ENCODE results near the gene GALT. TPM values are rescaled to one million over a fixed set of nuclear protein-coding genes. Genes with fewer than 3 reads are reported as not detected.

The GALT gene
- total RNA-seq, 1 donor from 2014 or later: 32.1 TPM

- peaks cover 19% of the 10 kb centered on the region for H3K4me1 Mint-ChIP-seq
- H3K36me3 ChIP-seq: no peaks in the 10 kb centered on the region
- peaks cover 66% of the 10 kb centered on the region for H3K4me1 ChIP-seq
- peaks cover 50% of the 10 kb centered on the region for H3K27me3 Mint-ChIP-seq (ENCODE audit: insufficient read depth, low read depth)
- no peaks in the 10 kb centered on the region for H3K79me2 ChIP-seq (ENCODE audit: low read depth)
- peak; percentile 48 for TF ChIP-seq EZH2 (IDR thresholded peaks at IDR 0.05)
- TF ChIP-seq EZH2phosphoT487 (IDR thresholded peaks at IDR 0.05): no peak
- TF ChIP-seq CTCF (IDR thresholded peaks at IDR 0.05): peak; percentile 11
- H3K27me3 ChIP-seq: peaks cover 70% of the 10 kb centered on the region
- H3K9me3 Mint-ChIP-seq: peaks cover 2% of the 10 kb centered on the region
- no peaks in the 10 kb centered on the region for H3K36me3 Mint-ChIP-seq
- H3K9ac ChIP-seq: no peak within 1 kb of the TSS
- peak within 1 kb of the TSS; percentile 84 for H3K4me3 Mint-ChIP-seq
- H3K4me2 ChIP-seq: peak within 1 kb of the TSS; percentile 97
- peak within 1 kb of the TSS; percentile 66 for H3K4me3 ChIP-seq
- no peak within 1 kb of the TSS for H3K27ac ChIP-seq
- no peaks in the 10 kb centered on the region for H4K20me1 ChIP-seq (ENCODE audit: low read depth)
- no peaks in the 10 kb centered on the region for H3K9me3 ChIP-seq (ENCODE audit: low read depth)
- H3K27ac Mint-ChIP-seq: no peak within 1 kb of the TSS
- H3F3A ChIP-seq (ENCODE audit: low read depth): peaks cover 45% of the 10 kb centered on the region
- H2AFZ ChIP-seq (replicated peaks): peak within 1 kb of the TSS; percentile 75
- peak; percentile 80 for DNase-seq (ENCODE audit: low spot score)
Observed at GRCh38 chr9:34628656-34629490, 17.6 kb upstream of the GALT start, which contains the start of gene ARID3C. Gene ARID3C (minus strand): TSS chr9:34629066. CDS start chr9:34628014, 1,052 bp downstream.

- H3K4me1 ChIP-seq: peaks cover 60% of the 10 kb centered on the region
- no peaks in the 10 kb centered on the region for H3K36me3 Mint-ChIP-seq
- no peak for DNase-seq (ENCODE audit: low spot score)
Observed at GRCh38 chr9:34629491-34629808, 17.0 kb upstream of the GALT start.

GRCh38 chr9:34630402-34631154 lies 15.9 kb upstream of the GALT start:
- no peak overlapping the region for H3K4me3 ChIP-seq
- peak overlapping the region; percentile 84 for H3K4me3 Mint-ChIP-seq
- no peak overlapping the region for H3K27ac Mint-ChIP-seq

More at GRCh38 chr9:34629491-34629808, 17.0 kb upstream of the GALT start:
- no peak overlapping the region for H3K27ac Mint-ChIP-seq
- H3K9ac ChIP-seq: no peak overlapping the region
- no peak overlapping the region for H2AFZ ChIP-seq (replicated peaks)
- H3K4me1 Mint-ChIP-seq: peaks cover 22% of the 10 kb centered on the region
- H3K27me3 Mint-ChIP-seq (ENCODE audit: insufficient read depth, low read depth): peaks cover 51% of the 10 kb centered on the region
- peak overlapping the region; percentile 66 for H3K4me3 ChIP-seq
- no peaks in the 10 kb centered on the region for H3K36me3 ChIP-seq
- peak overlapping the region; percentile 84 for H3K4me3 Mint-ChIP-seq
- H4K20me1 ChIP-seq (ENCODE audit: low read depth): peaks cover 5% of the 10 kb centered on the region
- H3F3A ChIP-seq (ENCODE audit: low read depth): peaks cover 45% of the 10 kb centered on the region
- peaks cover 2% of the 10 kb centered on the region for H3K9me3 Mint-ChIP-seq
- peaks cover 70% of the 10 kb centered on the region for H3K27me3 ChIP-seq
- no peak for TF ChIP-seq CTCF (IDR thresholded peaks at IDR 0.05)
- no peak for TF ChIP-seq EZH2phosphoT487 (IDR thresholded peaks at IDR 0.05)
- no peak for TF ChIP-seq EZH2 (IDR thresholded peaks at IDR 0.05)
- H3K4me2 ChIP-seq: peak overlapping the region; percentile 97
- no peak overlapping the region for H3K27ac ChIP-seq
- no peaks in the 10 kb centered on the region for H3K9me3 ChIP-seq (ENCODE audit: low read depth)
- no peaks in the 10 kb centered on the region for H3K79me2 ChIP-seq (ENCODE audit: low read depth)

More at GRCh38 chr9:34630402-34631154, 15.9 kb upstream of the GALT start:
- TF ChIP-seq EZH2 (IDR thresholded peaks at IDR 0.05) (no peak), EZH2phosphoT487 (IDR thresholded peaks at IDR 0.05) (no peak), CTCF (IDR thresholded peaks at IDR 0.05) (no peak)
- Histone ChIP-seq H3K4me1 (peaks cover 49% of the 10 kb centered on the region), H4K20me1 (ENCODE audit: low read depth) (peaks cover 5% of the 10 kb centered on the region), H3K27me3 (peaks cover 69% of the 10 kb centered on the region), H3K9ac (no peak overlapping the region), H3K4me2 (peak overlapping the region; percentile 46), H3K9me3 (ENCODE audit: low read depth) (no peaks in the 10 kb centered on the region), H3F3A (ENCODE audit: low read depth) (peaks cover 38% of the 10 kb centered on the region), H2AFZ (replicated peaks) (no peak overlapping the region), H3K79me2 (ENCODE audit: low read depth) (peaks cover under 1% of the 10 kb centered on the region), H3K27ac (no peak overlapping the region), H3K36me3 (no peaks in the 10 kb centered on the region)
- peaks cover 2% of the 10 kb centered on the region for H3K36me3 Mint-ChIP-seq
- H3K9me3 Mint-ChIP-seq: peaks cover 2% of the 10 kb centered on the region
- H3K27me3 Mint-ChIP-seq (ENCODE audit: insufficient read depth, low read depth): peaks cover 51% of the 10 kb centered on the region
- peaks cover 24% of the 10 kb centered on the region for H3K4me1 Mint-ChIP-seq
- no peak for DNase-seq (ENCODE audit: low spot score)

Data from neural progenitor cell (in vitro differentiated cells).